ENCODE data around the gene GNAO1.

DNA sequence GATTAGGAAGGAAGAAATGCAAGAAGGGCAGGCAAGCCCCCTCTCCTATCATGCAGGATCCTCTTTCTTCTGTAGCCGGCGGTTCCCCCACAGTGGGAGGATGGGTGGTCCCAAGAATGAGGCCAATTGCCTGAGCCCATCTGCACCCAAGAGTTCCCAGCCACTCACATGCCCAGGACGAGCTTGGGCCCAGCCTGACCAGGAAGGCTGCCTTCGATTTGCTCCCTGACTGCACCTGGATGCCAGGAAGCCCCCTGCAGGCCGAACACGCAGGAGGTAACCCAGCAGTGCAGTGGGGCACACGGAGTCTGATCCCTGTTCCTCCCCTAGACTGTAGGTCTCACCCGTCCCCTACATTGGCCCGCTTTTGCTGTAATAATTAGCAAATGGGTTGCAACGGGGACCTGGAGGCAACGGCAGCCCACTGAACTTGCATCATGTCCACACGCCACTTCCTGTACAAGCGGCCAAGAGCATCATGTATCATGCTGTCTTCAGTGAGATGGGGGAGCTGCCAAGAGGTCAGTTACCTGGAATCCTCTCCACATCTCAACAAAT, 166.6 kb downstream of the GNAO1 start:
- no peak for TF ChIP-seq ZBTB48 (tag by site-specific recombination; IDR thresholded peaks at IDR 0.05)
- TF ChIP-seq SETDB1 (IDR thresholded peaks at IDR 0.05; ENCODE audit: insufficient read length, low read length) = no peak
- peak; percentile 53 for TF ChIP-seq CTCF (tag by site-specific recombination; IDR thresholded peaks at IDR 0.05)

All from HEK293 (cell line).